MM.1S (cell line): ENCODE measurements around the gene KCNJ18.
"Not testable (repeated sequence)": the region's sequence is repeated elsewhere in the genome, so short reads cannot be mapped to it uniquely, and the experiment has no call there.

ENCODE experiments used
- DNase-seq: peaks from one replicate; pipeline ENCODE4 v3.0.0-alpha.2; 2015
- H2AFZ ChIP-seq: fragments of 300-600 bp; sonication (generic); 2 replicates; pipeline ENCODE4 v1.6.0; 2016; ENCODE audit warnings: antibody characterized with exemption, low read length
- H3F3A ChIP-seq: fragments of 300-600 bp; sonication (generic); 2 replicates; pipeline ENCODE4 v1.6.1; 2016; ENCODE audit warnings: mild to moderate bottlenecking, antibody characterized with exemption, low read length, moderate library complexity, mixed read lengths; ENCODE audit not compliant: insufficient read depth
- H3K27ac ChIP-seq: fragments of 300-600 bp; sonication (generic); 2 replicates; pipeline ENCODE4 v1.5.1; 2016; ENCODE audit warnings: mild to moderate bottlenecking, low read length
- H3K27me3 ChIP-seq: fragments of 300-600 bp; sonication (generic); replicated peaks from 2 replicates; pipeline ENCODE4 v1.6.0; 2016; ENCODE audit warnings: low read length; ENCODE audit not compliant: insufficient read depth
- H3K36me3 ChIP-seq: fragments of 300-600 bp; sonication (generic); replicated peaks from 2 replicates; pipeline ENCODE4 v1.6.1; 2016; ENCODE audit warnings: mild to moderate bottlenecking, low read length, mixed read lengths; ENCODE audit not compliant: insufficient read depth
- H3K4me1 ChIP-seq: fragments of 300-600 bp; sonication (generic); 2 replicates; pipeline ENCODE4 v1.6.1; 2016; ENCODE audit warnings: low read length, mixed read lengths
- H3K4me2 ChIP-seq: fragments of 300-600 bp; sonication (generic); 2 replicates; pipeline ENCODE4 v1.6.0; 2016; ENCODE audit warnings: low read depth, low read length
- H3K4me3 ChIP-seq: fragments of 300-600 bp; sonication (generic); 2 replicates; pipeline ENCODE4 v1.5.1; 2016; ENCODE audit warnings: low read length, mixed read lengths
- H3K79me2 ChIP-seq: fragments of 300-600 bp; sonication (generic); 2 replicates; pipeline ENCODE4 v1.6.1; 2016; ENCODE audit warnings: mixed run types, low read length, mixed read lengths
- H3K9ac ChIP-seq: fragments of 300-600 bp; sonication (generic); 2 replicates; pipeline ENCODE4 v1.6.1; 2016; ENCODE audit warnings: low read length, mixed read lengths
- H3K9me2 ChIP-seq: fragments of 300-600 bp; sonication (generic); replicated peaks from 2 replicates; pipeline ENCODE4 v1.6.1; 2016; ENCODE audit warnings: mild to moderate bottlenecking, low read length, mixed read lengths; ENCODE audit not compliant: insufficient read depth
- H3K9me3 ChIP-seq: fragments of 300-600 bp; sonication (generic); replicated peaks from 2 replicates; pipeline ENCODE4 v1.6.1; 2016; ENCODE audit warnings: mild to moderate bottlenecking, low read length, mixed read lengths; ENCODE audit not compliant: insufficient read depth
- H4K20me1 ChIP-seq: fragments of 300-600 bp; sonication (generic); 2 replicates; pipeline ENCODE4 v1.6.1; 2016; ENCODE audit warnings: mild to moderate bottlenecking, low read length, moderate library complexity, mixed read lengths; ENCODE audit not compliant: insufficient read depth

Gene KCNJ18

DNA sequence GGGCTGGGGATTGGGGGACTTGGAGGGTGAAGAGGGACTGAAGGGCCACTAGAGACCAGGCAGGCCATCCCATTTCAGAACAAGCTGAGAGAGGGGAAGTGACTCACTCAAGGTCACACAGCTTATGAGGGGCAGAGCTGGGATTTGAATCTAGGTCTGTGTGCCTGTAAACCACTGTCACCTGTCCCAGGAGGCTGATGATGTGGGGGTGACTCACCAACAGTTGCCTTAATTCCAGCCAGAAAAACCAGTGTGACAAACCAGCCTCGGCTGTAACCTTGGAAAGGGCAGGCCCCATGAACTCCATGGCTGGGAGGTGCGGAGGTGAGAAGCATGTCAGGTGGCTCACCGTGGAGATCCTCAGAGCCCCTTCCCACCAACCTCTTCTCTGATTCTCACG, 1.6 kb downstream of the KCNJ18 start:
- not testable (repeated sequence) for DNase-seq, H3K36me3 ChIP-seq, H3K27ac ChIP-seq, H3F3A ChIP-seq, H3K4me2 ChIP-seq, H3K4me1 ChIP-seq, H4K20me1 ChIP-seq, H3K4me3 ChIP-seq, H2AFZ ChIP-seq, H3K9me3 ChIP-seq, H3K9me2 ChIP-seq, H3K9ac ChIP-seq, H3K27me3 ChIP-seq, H3K79me2 ChIP-seq

DNA sequence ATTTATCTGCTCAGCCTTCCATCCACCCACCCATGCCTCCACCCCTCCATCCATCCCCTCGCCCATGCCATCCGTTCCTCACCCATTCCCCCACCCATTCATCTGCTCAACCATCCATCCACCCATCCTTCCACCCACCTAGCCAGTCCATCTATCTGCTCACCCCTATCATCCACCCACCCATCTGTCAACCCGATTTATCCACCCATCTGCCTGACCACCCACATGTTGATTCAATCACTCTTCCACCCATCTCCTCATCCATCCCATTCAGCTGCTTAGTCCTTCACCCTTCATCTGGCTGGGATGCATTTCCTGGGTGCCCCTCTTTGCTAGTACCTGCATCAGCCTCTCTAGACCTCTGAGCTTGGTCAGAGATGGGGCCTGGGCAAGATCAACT, 3.9 kb downstream of the KCNJ18 start:
- H2AFZ ChIP-seq, H3K9me3 ChIP-seq, H3F3A ChIP-seq, H3K9me2 ChIP-seq, H4K20me1 ChIP-seq, H3K4me3 ChIP-seq, H3K9ac ChIP-seq, H3K79me2 ChIP-seq, DNase-seq, H3K4me2 ChIP-seq, H3K27me3 ChIP-seq, H3K27ac ChIP-seq, H3K4me1 ChIP-seq, H3K36me3 ChIP-seq: not testable (repeated sequence)

DNA sequence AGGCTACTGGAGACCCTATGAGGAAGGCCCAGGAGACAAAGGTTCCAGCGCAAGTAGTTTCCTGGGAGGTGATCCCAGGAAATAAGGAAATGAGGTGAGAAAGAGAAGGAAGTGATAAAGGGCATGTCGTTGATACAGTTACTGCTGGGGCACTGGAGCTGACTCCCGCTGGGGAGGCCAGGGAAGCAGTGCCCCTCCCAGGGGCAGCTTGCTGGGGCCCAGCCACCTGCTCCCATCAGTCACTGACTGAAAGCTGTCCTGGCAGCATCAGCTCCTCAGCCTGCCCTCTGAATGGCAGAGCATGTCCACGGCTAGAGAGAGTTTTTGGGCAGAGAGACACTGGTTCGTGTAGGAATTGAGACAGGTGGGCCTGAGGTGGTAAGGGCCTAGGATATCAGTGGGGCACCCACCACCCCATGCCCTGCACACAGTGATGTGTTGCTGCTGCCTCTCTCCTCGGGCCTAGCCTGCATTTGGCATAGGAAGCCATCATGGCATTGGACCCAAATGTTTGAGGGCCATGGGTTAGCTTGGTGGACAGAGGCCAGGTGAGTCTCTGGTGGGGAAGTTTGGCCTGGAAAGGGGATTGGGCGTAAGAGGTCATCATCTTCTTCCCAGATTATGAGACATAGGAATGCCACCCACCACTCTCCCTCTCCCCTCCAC, 4.7 kb downstream of the KCNJ18 start:
- H3K9me2 ChIP-seq, H3K9ac ChIP-seq, H3K36me3 ChIP-seq, H3K27ac ChIP-seq, H3K4me3 ChIP-seq, H4K20me1 ChIP-seq, H2AFZ ChIP-seq, H3K9me3 ChIP-seq, H3F3A ChIP-seq, H3K27me3 ChIP-seq, H3K4me2 ChIP-seq, H3K79me2 ChIP-seq, DNase-seq, H3K4me1 ChIP-seq: not testable (repeated sequence)

DNA sequence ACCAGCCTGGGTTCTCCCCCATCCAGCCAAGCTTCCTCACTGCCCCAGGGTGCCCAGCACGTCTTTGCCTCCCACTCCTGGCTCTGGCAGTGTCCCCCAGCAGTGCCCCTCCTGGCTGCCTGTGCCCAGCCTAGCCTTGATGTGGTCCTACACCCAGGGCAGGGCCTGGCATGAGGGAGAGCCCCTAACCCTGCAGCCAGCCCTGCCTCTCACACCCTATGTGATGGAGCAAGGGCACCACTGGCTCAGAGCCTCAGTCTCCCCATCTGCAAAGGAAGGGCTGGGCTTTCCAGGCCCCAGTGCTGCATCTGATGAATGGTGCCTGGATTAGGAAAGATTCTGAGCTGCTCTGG, 5.2 kb downstream of the KCNJ18 start:
- H3K9me3 ChIP-seq, H3K27ac ChIP-seq, DNase-seq, H3K27me3 ChIP-seq, H3K36me3 ChIP-seq, H2AFZ ChIP-seq, H3K4me2 ChIP-seq, H3K9me2 ChIP-seq, H3K4me1 ChIP-seq, H3F3A ChIP-seq, H3K4me3 ChIP-seq, H4K20me1 ChIP-seq, H3K9ac ChIP-seq, H3K79me2 ChIP-seq: not testable (repeated sequence)

DNA sequence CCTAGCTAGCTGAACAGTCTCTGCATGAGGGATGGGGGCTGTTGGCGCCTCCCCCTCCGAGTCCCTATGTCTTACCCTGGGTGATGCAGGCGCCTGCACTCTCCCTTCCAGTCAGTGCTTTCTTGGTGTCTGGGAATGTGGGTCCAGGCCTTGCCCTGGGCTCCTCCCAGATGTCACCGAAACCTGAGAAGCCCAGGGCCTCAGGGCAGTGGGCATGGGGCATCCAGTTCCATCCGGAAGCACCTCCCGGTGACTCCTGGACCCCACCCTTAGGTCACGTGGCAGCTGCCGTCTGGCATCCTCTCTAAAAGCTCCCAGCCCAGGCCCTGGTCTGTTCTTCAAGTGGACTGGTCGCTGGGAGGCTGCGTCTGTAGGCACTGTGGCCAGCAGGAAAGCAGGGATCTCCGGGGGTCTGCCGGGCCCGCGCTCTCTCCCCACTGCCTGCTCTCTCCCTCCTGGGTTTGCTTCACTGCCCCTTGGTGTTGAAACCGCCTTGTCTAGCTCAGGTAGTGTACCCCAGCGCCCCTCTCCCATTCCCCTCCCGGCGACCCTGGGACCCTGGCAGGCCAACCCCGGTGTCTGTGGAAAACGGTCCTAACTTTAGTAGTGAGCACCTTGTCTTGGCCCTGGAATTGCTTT, 6.2 kb downstream of the KCNJ18 start:
- H3K9me2 ChIP-seq, H2AFZ ChIP-seq, H3K27ac ChIP-seq, H3F3A ChIP-seq, H3K36me3 ChIP-seq, H3K9me3 ChIP-seq, H3K79me2 ChIP-seq, DNase-seq, H3K9ac ChIP-seq, H3K27me3 ChIP-seq, H4K20me1 ChIP-seq, H3K4me1 ChIP-seq, H3K4me3 ChIP-seq, H3K4me2 ChIP-seq: not testable (repeated sequence)

DNA sequence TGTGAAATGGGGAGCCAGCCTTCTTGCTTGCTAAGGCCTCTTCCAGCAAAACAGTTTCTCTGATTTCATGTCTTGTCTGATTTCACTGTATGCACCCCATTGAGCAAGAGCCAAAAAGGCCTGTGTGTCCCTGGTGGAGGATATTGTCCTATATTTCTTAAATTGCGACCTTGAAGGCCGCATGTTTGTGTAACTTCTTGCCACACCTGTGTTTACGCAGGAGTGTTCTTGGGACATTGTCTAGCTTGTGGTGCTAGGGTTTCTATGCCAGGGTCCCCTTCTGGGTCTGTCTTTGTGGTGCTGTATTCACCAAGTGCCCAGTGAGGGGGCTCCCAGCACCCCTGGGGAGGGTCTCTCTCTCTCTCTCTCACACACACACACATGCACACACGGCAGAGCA, 6.8 kb downstream of the KCNJ18 start:
- H3K27ac ChIP-seq, H3K9ac ChIP-seq, H3K9me3 ChIP-seq, H3K79me2 ChIP-seq, H3K9me2 ChIP-seq, H3K4me3 ChIP-seq, H3F3A ChIP-seq, H3K4me1 ChIP-seq, H3K36me3 ChIP-seq, DNase-seq, H3K4me2 ChIP-seq, H3K27me3 ChIP-seq, H4K20me1 ChIP-seq, H2AFZ ChIP-seq: not testable (repeated sequence)

DNA sequence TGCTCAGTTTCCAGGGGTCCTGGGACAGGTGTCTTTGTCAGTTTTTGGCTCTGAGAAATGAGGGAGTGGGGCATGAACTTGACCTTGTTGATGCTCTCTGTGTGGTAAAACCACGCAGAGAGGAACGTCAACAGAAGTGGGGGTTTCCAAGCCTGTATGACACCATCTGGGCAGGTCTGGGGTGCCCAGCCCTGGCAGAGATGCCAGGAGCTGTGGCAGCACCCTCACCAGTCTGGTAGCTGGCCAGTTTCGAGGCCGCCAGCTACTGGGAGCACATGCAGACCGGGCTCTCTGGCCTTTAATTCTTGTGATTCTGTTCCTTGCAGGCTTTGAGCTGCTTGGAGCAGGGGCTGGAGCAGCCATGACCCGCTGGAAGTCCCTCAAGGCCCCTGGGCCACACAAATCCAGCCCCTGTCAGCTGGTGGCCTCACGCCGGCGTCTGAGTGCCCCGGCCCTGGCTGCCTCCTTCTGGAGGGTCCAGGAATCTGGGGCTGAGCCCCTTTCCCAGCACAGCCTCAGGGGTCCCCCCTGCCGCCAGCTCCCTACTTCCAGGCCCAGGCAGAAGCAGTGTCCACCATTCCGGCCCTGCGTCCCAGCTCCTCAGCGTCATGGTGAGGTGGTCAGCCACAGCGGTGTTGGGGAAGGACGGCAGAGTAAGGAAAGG, 7.4 kb downstream of the KCNJ18 start:
- H3K36me3 ChIP-seq, H3K27ac ChIP-seq, DNase-seq, H3K4me3 ChIP-seq, H3K79me2 ChIP-seq, H3K4me1 ChIP-seq, H3K9me3 ChIP-seq, H3K9me2 ChIP-seq, H3F3A ChIP-seq, H3K27me3 ChIP-seq, H3K9ac ChIP-seq, H2AFZ ChIP-seq, H3K4me2 ChIP-seq, H4K20me1 ChIP-seq: not testable (repeated sequence)

DNA sequence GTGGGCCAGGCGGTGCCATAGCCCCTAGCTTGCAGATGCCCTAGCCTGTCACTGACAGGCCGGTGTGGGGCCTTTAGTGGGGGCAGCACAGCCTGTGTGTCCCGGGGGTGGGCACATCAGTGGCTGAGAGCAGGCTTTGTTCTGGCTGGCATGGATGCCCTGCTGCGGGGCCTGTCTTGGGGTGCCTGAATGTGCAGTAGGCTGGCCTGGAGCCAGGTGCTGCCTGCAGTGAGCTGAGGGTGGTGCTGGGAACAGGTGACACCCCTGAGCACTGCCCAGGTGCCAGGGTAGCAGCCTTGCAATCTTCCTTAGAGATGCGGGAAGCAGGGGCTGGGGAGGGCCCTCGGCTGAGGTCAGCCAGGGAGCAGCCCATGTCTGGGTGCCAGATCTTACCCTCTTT, 8.8 kb downstream of the KCNJ18 start:
- not testable (repeated sequence) for H3K27me3 ChIP-seq, H3K9me2 ChIP-seq, H3K4me1 ChIP-seq, H2AFZ ChIP-seq, DNase-seq, H4K20me1 ChIP-seq, H3K79me2 ChIP-seq, H3K9ac ChIP-seq, H3K27ac ChIP-seq, H3K9me3 ChIP-seq, H3K4me3 ChIP-seq, H3F3A ChIP-seq, H3K36me3 ChIP-seq, H3K4me2 ChIP-seq
